ENCODE data around the gene USP7.

The USP7 gene

GRCh38 chr16:8893426-8893825 is 70.3 kb downstream of the USP7 start:
- no peaks in the 10 kb centered on the region for H3K9me3 ChIP-seq (ENCODE audit: control insufficient read depth, low read depth, low read length)
- no peak overlapping the region for H3K9ac ChIP-seq (ENCODE audit: low read length)
- H3K4me3 ChIP-seq (ENCODE audit: low read length) = no peak overlapping the region
- no peaks in the 10 kb centered on the region for H3K27me3 ChIP-seq (ENCODE audit: control insufficient read depth, insufficient read depth, low read length)
- peaks cover 80% of the 10 kb centered on the region for H3K36me3 ChIP-seq (ENCODE audit: control insufficient read depth, low read depth, low read length)
- H3K4me1 ChIP-seq (ENCODE audit: control insufficient read depth, low read depth, low read length) = no peaks in the 10 kb centered on the region
- no peak overlapping the region for H3K27ac ChIP-seq (ENCODE audit: low read length)

- H3K36me3 ChIP-seq (ENCODE audit: control insufficient read depth, low read depth, low read length) = peaks cover 68% of the 10 kb centered on the region
- no peaks in the 10 kb centered on the region for H3K27me3 ChIP-seq (ENCODE audit: control insufficient read depth, insufficient read depth, low read length)
- no peak overlapping the region for H3K4me3 ChIP-seq (ENCODE audit: low read length)
- H3K27ac ChIP-seq (ENCODE audit: low read length) = no peak overlapping the region
- no peaks in the 10 kb centered on the region for H3K9me3 ChIP-seq (ENCODE audit: control insufficient read depth, low read depth, low read length)
- H3K4me1 ChIP-seq (ENCODE audit: control insufficient read depth, low read depth, low read length) = no peaks in the 10 kb centered on the region
- H3K9ac ChIP-seq (ENCODE audit: low read length) = no peak overlapping the region
Observed at GRCh38 chr16:8892101-8892575, 71.6 kb downstream of the USP7 start.

- H3K36me3 ChIP-seq (ENCODE audit: control insufficient read depth, low read depth, low read length) = peaks cover 55% of the 10 kb centered on the region
- H3K27ac ChIP-seq (ENCODE audit: low read length) = no peak overlapping the region
- H3K4me1 ChIP-seq (ENCODE audit: control insufficient read depth, low read depth, low read length) = peaks cover 10% of the 10 kb centered on the region
- no peak overlapping the region for H3K9ac ChIP-seq (ENCODE audit: low read length)
- no peaks in the 10 kb centered on the region for H3K27me3 ChIP-seq (ENCODE audit: control insufficient read depth, insufficient read depth, low read length)
- no peak overlapping the region for H3K4me3 ChIP-seq (ENCODE audit: low read length)
- no peaks in the 10 kb centered on the region for H3K9me3 ChIP-seq (ENCODE audit: control insufficient read depth, low read depth, low read length)
Observed at GRCh38 chr16:8890549-8890921, 73.2 kb downstream of the USP7 start.

GRCh38 chr16:8889893-8890548 is 73.7 kb downstream of the USP7 start:
- no peak overlapping the region for H3K9ac ChIP-seq (ENCODE audit: low read length)

GRCh38 chr16:8888951-8889892 is 74.5 kb downstream of the USP7 start:
- H3K27me3 ChIP-seq (ENCODE audit: control insufficient read depth, insufficient read depth, low read length) = no peaks in the 10 kb centered on the region
- H3K9ac ChIP-seq (ENCODE audit: low read length) = no peak overlapping the region
- H3K9me3 ChIP-seq (ENCODE audit: control insufficient read depth, low read depth, low read length) = no peaks in the 10 kb centered on the region
- H3K36me3 ChIP-seq (ENCODE audit: control insufficient read depth, low read depth, low read length) = peaks cover 42% of the 10 kb centered on the region
- no peak overlapping the region for H3K27ac ChIP-seq (ENCODE audit: low read length)
- no peak overlapping the region for H3K4me3 ChIP-seq (ENCODE audit: low read length)
- peaks cover 10% of the 10 kb centered on the region for H3K4me1 ChIP-seq (ENCODE audit: control insufficient read depth, low read depth, low read length)

More at GRCh38 chr16:8889893-8890548, 73.7 kb downstream of the USP7 start:
- no peak overlapping the region for H3K4me3 ChIP-seq (ENCODE audit: low read length)
- no peak overlapping the region for H3K27ac ChIP-seq (ENCODE audit: low read length)
- H3K4me1 ChIP-seq (ENCODE audit: control insufficient read depth, low read depth, low read length) = peaks cover 10% of the 10 kb centered on the region
- no peaks in the 10 kb centered on the region for H3K9me3 ChIP-seq (ENCODE audit: control insufficient read depth, low read depth, low read length)
- peaks cover 50% of the 10 kb centered on the region for H3K36me3 ChIP-seq (ENCODE audit: control insufficient read depth, low read depth, low read length)
- H3K27me3 ChIP-seq (ENCODE audit: control insufficient read depth, insufficient read depth, low read length) = no peaks in the 10 kb centered on the region

GRCh38 chr16:8887952-8888560 is 75.7 kb downstream of the USP7 start:
- H3K4me3 ChIP-seq (ENCODE audit: low read length) = no peak overlapping the region
- H3K27me3 ChIP-seq (ENCODE audit: control insufficient read depth, insufficient read depth, low read length) = no peaks in the 10 kb centered on the region
- no peaks in the 10 kb centered on the region for H3K9me3 ChIP-seq (ENCODE audit: control insufficient read depth, low read depth, low read length)
- no peak overlapping the region for H3K27ac ChIP-seq (ENCODE audit: low read length)
- H3K4me1 ChIP-seq (ENCODE audit: control insufficient read depth, low read depth, low read length) = peaks cover 10% of the 10 kb centered on the region
- no peak overlapping the region for H3K9ac ChIP-seq (ENCODE audit: low read length)
- peaks cover 30% of the 10 kb centered on the region for H3K36me3 ChIP-seq (ENCODE audit: control insufficient read depth, low read depth, low read length)

- Histone ChIP-seq H3K9ac (ENCODE audit: low read length) (no peak overlapping the region), H3K27ac (ENCODE audit: low read length) (no peak overlapping the region), H3K27me3 (ENCODE audit: control insufficient read depth, insufficient read depth, low read length) (no peaks in the 10 kb centered on the region), H3K9me3 (ENCODE audit: control insufficient read depth, low read depth, low read length) (no peaks in the 10 kb centered on the region), H3K36me3 (ENCODE audit: control insufficient read depth, low read depth, low read length) (peaks cover 25% of the 10 kb centered on the region), H3K4me1 (ENCODE audit: control insufficient read depth, low read depth, low read length) (peaks cover 10% of the 10 kb centered on the region), H3K4me3 (ENCODE audit: low read length) (no peak overlapping the region)
Observed at GRCh38 chr16:8887431-8887765, 76.3 kb downstream of the USP7 start.

GRCh38 chr16:8886593-8887430 is 76.9 kb downstream of the USP7 start:
- Histone ChIP-seq H3K9ac (ENCODE audit: low read length) (no peak overlapping the region), H3K9me3 (ENCODE audit: control insufficient read depth, low read depth, low read length) (no peaks in the 10 kb centered on the region), H3K27me3 (ENCODE audit: control insufficient read depth, insufficient read depth, low read length) (no peaks in the 10 kb centered on the region), H3K4me3 (ENCODE audit: low read length) (no peak overlapping the region), H3K36me3 (ENCODE audit: control insufficient read depth, low read depth, low read length) (peaks cover 20% of the 10 kb centered on the region), H3K27ac (ENCODE audit: low read length) (no peak overlapping the region), H3K4me1 (ENCODE audit: control insufficient read depth, low read depth, low read length) (peaks cover 10% of the 10 kb centered on the region)

GRCh38 chr16:8885674-8886592 is 77.8 kb downstream of the USP7 start:
- H3K27me3 ChIP-seq (ENCODE audit: control insufficient read depth, insufficient read depth, low read length) = no peaks in the 10 kb centered on the region
- peaks cover 11% of the 10 kb centered on the region for H3K36me3 ChIP-seq (ENCODE audit: control insufficient read depth, low read depth, low read length)
- no peak overlapping the region for H3K4me3 ChIP-seq (ENCODE audit: low read length)
- H3K27ac ChIP-seq (ENCODE audit: low read length) = no peak overlapping the region
- H3K9me3 ChIP-seq (ENCODE audit: control insufficient read depth, low read depth, low read length) = no peaks in the 10 kb centered on the region
- H3K9ac ChIP-seq (ENCODE audit: low read length) = no peak overlapping the region
- H3K4me1 ChIP-seq (ENCODE audit: control insufficient read depth, low read depth, low read length) = peaks cover 10% of the 10 kb centered on the region

GRCh38 chr16:8882725-8883377 is 80.9 kb downstream of the USP7 start:
- Histone ChIP-seq H3K27me3 (ENCODE audit: control insufficient read depth, insufficient read depth, low read length) (no peaks in the 10 kb centered on the region), H3K9me3 (ENCODE audit: control insufficient read depth, low read depth, low read length) (no peaks in the 10 kb centered on the region), H3K4me1 (ENCODE audit: control insufficient read depth, low read depth, low read length) (peaks cover 10% of the 10 kb centered on the region), H3K27ac (ENCODE audit: low read length) (no peak overlapping the region), H3K4me3 (ENCODE audit: low read length) (no peak overlapping the region), H3K9ac (ENCODE audit: low read length) (no peak overlapping the region), H3K36me3 (ENCODE audit: control insufficient read depth, low read depth, low read length) (no peaks in the 10 kb centered on the region)

Data from iPS-18a (cell line).